Loucy (cell line): ENCODE results near the gene HMX1.

Experiments used
- H2AFZ ChIP-seq: fragments of 200-600 bp; sonication (generic); 2 replicates; pipeline ENCODE4 v1.6.0; 2016; ENCODE audit warnings: antibody characterized with exemption, mild to moderate bottlenecking, low read length, moderate library complexity
- H3F3A ChIP-seq: fragments of 200-600 bp; 2 replicates; pipeline ENCODE4 v1.6.0; 2016; ENCODE audit warnings: antibody characterized with exemption, low read depth, mild to moderate bottlenecking
- H3K27me3 ChIP-seq: fragments of 200-600 bp; sonication (generic); 2 replicates; pipeline ENCODE4 v1.6.1; 2014; ENCODE audit warnings: low read length, mild to moderate bottlenecking; ENCODE audit not compliant: insufficient read depth, poor library complexity, severe bottlenecking
- H3K36me3 ChIP-seq: fragments of 200-600 bp; sonication (generic); 2 replicates; pipeline ENCODE4 v1.6.1; 2016; ENCODE audit warnings: low read length; ENCODE audit not compliant: insufficient read depth
- H3K4me1 ChIP-seq: fragments of 200-600 bp; sonication (generic); 2 replicates; pipeline ENCODE4 v1.5.1; 2014; ENCODE audit warnings: low read length, mild to moderate bottlenecking; ENCODE audit not compliant: insufficient read depth, poor library complexity, severe bottlenecking
- H3K4me2 ChIP-seq: fragments of 200-600 bp; sonication (generic); 2 replicates; pipeline ENCODE4 v1.6.0; 2014; ENCODE audit warnings: antibody characterized with exemption, low read length, low read depth, mild to moderate bottlenecking; ENCODE audit not compliant: poor library complexity, severe bottlenecking
- H3K4me3 ChIP-seq: fragments of 200-600 bp; sonication (generic); 2 replicates; pipeline ENCODE4 v1.5.1; 2014; ENCODE audit warnings: low read length, mild to moderate bottlenecking, mixed read lengths; ENCODE audit not compliant: poor library complexity, severe bottlenecking
- H3K79me2 ChIP-seq: fragments of 200-600 bp; sonication (generic); 2 replicates; pipeline ENCODE4 v1.6.1; 2014; ENCODE audit warnings: low read length; ENCODE audit not compliant: insufficient read depth
- H3K9ac ChIP-seq: fragments of 200-600 bp; sonication (generic); 2 replicates; pipeline ENCODE4 v1.6.0; 2014; ENCODE audit warnings: mild to moderate bottlenecking, low read depth, low read length, moderate library complexity; ENCODE audit not compliant: poor library complexity, severe bottlenecking
- H3K9me2 ChIP-seq: fragments of 200-600 bp; sonication (generic); replicated peaks from 2 replicates; pipeline ENCODE4 v1.6.1; 2016; ENCODE audit warnings: low read depth, low read length, mixed read lengths
- H3K9me3 ChIP-seq: fragments of 200-600 bp; sonication (generic); 2 replicates; pipeline ENCODE4 v1.6.1; 2014; ENCODE audit warnings: mild to moderate bottlenecking, antibody characterized with exemption, low read length, low read depth; ENCODE audit not compliant: insufficient read depth
- H4K20me1 ChIP-seq: fragments of 200-600 bp; sonication (generic); 2 replicates; pipeline ENCODE4 v1.6.0; 2014; ENCODE audit warnings: antibody characterized with exemption, low read length, mild to moderate bottlenecking; ENCODE audit not compliant: insufficient read depth, poor library complexity, severe bottlenecking
- CTCF ChIP-seq: fragments of 200-600 bp; sonication (generic); conservative IDR thresholded peaks from 2 replicates; pipeline ENCODE4 v1.5.1; 2014; ENCODE audit warnings: mild to moderate bottlenecking, antibody characterized with exemption, low read length
- EZH2phosphoT487 ChIP-seq: fragments of 200-600 bp; IDR thresholded peaks from 2 replicates; pipeline ENCODE4 v1.6.1; 2018; ENCODE audit warnings: antibody characterized with exemption, mild to moderate bottlenecking, moderate library complexity, borderline replicate concordance

Gene HMX1

GRCh38 chr4:8829584-8829983 lies 42.1 kb downstream of the HMX1 start:
- no peaks in the 10 kb centered on the region for H3K79me2 ChIP-seq
- no peaks in the 10 kb centered on the region for H3K36me3 ChIP-seq
- no peaks in the 10 kb centered on the region; the same call in 1 of the 2 replicates for H3K9me3 ChIP-seq
- H3K27me3 ChIP-seq = no peaks in the 10 kb centered on the region
- no peaks in the 10 kb centered on the region for H3F3A ChIP-seq
- H3K4me3 ChIP-seq = no peak overlapping the region
- no peak overlapping the region for H3K9ac ChIP-seq
- TF ChIP-seq EZH2phosphoT487 (no peak), CTCF (no peak)
- H4K20me1 ChIP-seq = no peaks in the 10 kb centered on the region
- no peak overlapping the region for H3K4me2 ChIP-seq
- H3K4me1 ChIP-seq = no peaks in the 10 kb centered on the region
- no peak overlapping the region for H2AFZ ChIP-seq
- no peaks in the 10 kb centered on the region for H3K9me2 ChIP-seq

GRCh38 chr4:8828869-8829268 lies 42.8 kb downstream of the HMX1 start:
- no peak for TF ChIP-seq EZH2phosphoT487
- TF ChIP-seq CTCF = no peak
- no peaks in the 10 kb centered on the region for H3K9me2 ChIP-seq
- no peak overlapping the region for H3K9ac ChIP-seq
- H3K36me3 ChIP-seq = no peaks in the 10 kb centered on the region
- no peaks in the 10 kb centered on the region for H3K4me1 ChIP-seq
- H3F3A ChIP-seq = no peaks in the 10 kb centered on the region
- H3K4me3 ChIP-seq = no peak overlapping the region
- H3K79me2 ChIP-seq = no peaks in the 10 kb centered on the region
- no peak overlapping the region for H3K4me2 ChIP-seq
- no peaks in the 10 kb centered on the region for H3K27me3 ChIP-seq
- no peaks in the 10 kb centered on the region for H4K20me1 ChIP-seq
- no peak overlapping the region for H2AFZ ChIP-seq
- H3K9me3 ChIP-seq = no peaks in the 10 kb centered on the region; the same call in 1 of the 2 replicates

GRCh38 chr4:8821151-8821950 lies 50.3 kb downstream of the HMX1 start:
- Histone ChIP-seq H3K9me3 (peaks cover 7% of the 10 kb centered on the region; the same call in 1 of the 2 replicates), H3K4me2 (no peak overlapping the region), H2AFZ (no peak overlapping the region), H3K4me3 (no peak overlapping the region), H4K20me1 (no peaks in the 10 kb centered on the region), H3K79me2 (no peaks in the 10 kb centered on the region), H3F3A (no peaks in the 10 kb centered on the region), H3K9ac (no peak overlapping the region), H3K36me3 (no peaks in the 10 kb centered on the region), H3K4me1 (no peaks in the 10 kb centered on the region), H3K9me2 (no peaks in the 10 kb centered on the region), H3K27me3 (no peaks in the 10 kb centered on the region)
- no peak for TF ChIP-seq EZH2phosphoT487
